Measurements from ENCODE around the gene TPM4.
A peak's percentile ranks its signal among the peaks of the same experiment; 100 is the strongest.
"Not testable (repeated sequence)": the region's sequence is repeated elsewhere in the genome, so short reads cannot be mapped to it uniquely, and the experiment has no call there.

Gene TPM4

GRCh38 chr19:16071072-16071691 is 5.1 kb upstream of the TPM4 start:
- DNase-seq (ENCODE audit: low read depth in 3 of 3, low spot score in 1 of 3) = no peak

GRCh38 chr19:16073481-16073880 is 2.8 kb upstream of the TPM4 start:
- DNase-seq (ENCODE audit: low read depth in 3 of 3, low spot score in 1 of 3) = no peak

- DNase-seq (ENCODE audit: low read depth in 3 of 3, low spot score in 1 of 3) = no peak
Measured at GRCh38 chr19:16073988-16074387, 2.3 kb upstream of the TPM4 start.

GRCh38 chr19:16074488-16075365 is 1.6 kb upstream of the TPM4 start:
- no peak for DNase-seq (ENCODE audit: low read depth in 3 of 3, low spot score in 1 of 3)

GRCh38 chr19:16075430-16076153 is 703 bp upstream of the TPM4 start:
- DNase-seq (ENCODE audit: low read depth in 3 of 3, low spot score in 1 of 3) = no peak

- DNase-seq (ENCODE audit: low read depth in 3 of 3, low spot score in 1 of 3) = no peak
Measured at GRCh38 chr19:16076958-16077611, 790 bp downstream of the TPM4 start.

- no peak for DNase-seq (ENCODE audit: low read depth in 3 of 3, low spot score in 1 of 3)
Measured at GRCh38 chr19:16077984-16078758, 1.9 kb downstream of the TPM4 start.

GRCh38 chr19:16078759-16079707 is 2.7 kb downstream of the TPM4 start:
- DNase-seq (ENCODE audit: low read depth in 3 of 3, low spot score in 1 of 3) = peak in 2 of 3 donors; percentile 40 to 41

- DNase-seq (ENCODE audit: low read depth in 3 of 3, low spot score in 1 of 3) = no peak
Measured at GRCh38 chr19:16084067-16084685, 7.9 kb downstream of the TPM4 start.

- DNase-seq (ENCODE audit: low read depth in 3 of 3, low spot score in 1 of 3) = no peak
Measured at GRCh38 chr19:16085115-16085514, 8.8 kb downstream of the TPM4 start.

- not testable (repeated sequence) for DNase-seq (ENCODE audit: low read depth in 3 of 3, low spot score in 1 of 3)
Measured at GRCh38 chr19:16087404-16087803, 11.1 kb downstream of the TPM4 start.

GRCh38 chr19:16087940-16088339 is 11.6 kb downstream of the TPM4 start:
- DNase-seq (ENCODE audit: low read depth in 3 of 3, low spot score in 1 of 3) = no peak

- no peak for DNase-seq (ENCODE audit: low read depth in 3 of 3, low spot score in 1 of 3)
Measured at GRCh38 chr19:16088351-16089009, 12.2 kb downstream of the TPM4 start.

GRCh38 chr19:16089010-16089846 is 12.9 kb downstream of the TPM4 start:
- no peak for DNase-seq (ENCODE audit: low read depth in 3 of 3, low spot score in 1 of 3)

- no peak for DNase-seq (ENCODE audit: low read depth in 3 of 3, low spot score in 1 of 3)
Measured at GRCh38 chr19:16091546-16092475, 15.5 kb downstream of the TPM4 start.

- no peak for DNase-seq (ENCODE audit: low read depth in 3 of 3, low spot score in 1 of 3)
Measured at GRCh38 chr19:16094360-16095070, 18.2 kb downstream of the TPM4 start.

Measured in stimulated activated CD4-positive, alpha-beta T cell treated with anti-CD3 and anti-CD28 coated beads, TNF-alpha, amount 100 ng/mL, for 1 hour (primary cell).